Measurements from ENCODE around the gene PRDX1.
"Not testable (repeated sequence)": the region's sequence is repeated elsewhere in the genome, so short reads cannot be mapped to it uniquely, and the experiment has no call there.

PRDX1 gene

DNA sequence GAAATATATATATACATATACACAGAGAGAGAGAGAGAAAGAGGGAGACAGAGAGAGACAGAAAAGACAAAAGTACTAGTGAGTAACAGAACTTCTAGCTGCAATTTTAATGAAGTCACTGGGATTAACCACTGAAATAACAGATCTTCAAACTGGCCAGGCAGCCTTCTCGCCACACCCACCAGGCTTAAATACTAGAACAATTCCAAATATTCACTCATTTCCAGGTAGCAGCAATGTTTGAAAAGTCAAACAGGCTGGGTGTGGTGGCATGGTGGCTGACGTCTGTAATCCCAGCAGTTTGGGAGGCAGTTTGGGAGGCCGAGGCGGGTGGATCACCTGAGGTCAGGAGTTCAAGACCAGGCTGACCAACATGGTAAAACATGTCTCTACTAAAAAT, 5.2 kb downstream of the PRDX1 start:
- TF ChIP-seq BACH2 (CRISPR knock-in tag; IDR thresholded peaks at IDR 0.05; ENCODE audit: borderline replicate concordance) (no peak), CREB5 (CRISPR knock-in tag; IDR thresholded peaks at IDR 0.05; ENCODE audit: low read depth) (no peak), ZFP30 (CRISPR knock-in tag; IDR thresholded peaks at IDR 0.05) (no peak), ZFP3 (CRISPR knock-in tag; IDR thresholded peaks at IDR 0.05) (no peak), ZNF70 (CRISPR knock-in tag; IDR thresholded peaks at IDR 0.05) (no peak), TOX (CRISPR knock-in tag; IDR thresholded peaks at IDR 0.05; ENCODE audit: borderline replicate concordance) (no peak), TCF4 (CRISPR knock-in tag; IDR thresholded peaks at IDR 0.05; ENCODE audit: borderline replicate concordance) (no peak), PPARA (CRISPR knock-in tag; IDR thresholded peaks at IDR 0.05; ENCODE audit: borderline replicate concordance) (no peak), ESRRG (CRISPR knock-in tag; IDR thresholded peaks at IDR 0.05) (no peak), ISL1 (CRISPR knock-in tag; IDR thresholded peaks at IDR 0.05) (no peak)
- TF ChIP-seq, protein P1, sequence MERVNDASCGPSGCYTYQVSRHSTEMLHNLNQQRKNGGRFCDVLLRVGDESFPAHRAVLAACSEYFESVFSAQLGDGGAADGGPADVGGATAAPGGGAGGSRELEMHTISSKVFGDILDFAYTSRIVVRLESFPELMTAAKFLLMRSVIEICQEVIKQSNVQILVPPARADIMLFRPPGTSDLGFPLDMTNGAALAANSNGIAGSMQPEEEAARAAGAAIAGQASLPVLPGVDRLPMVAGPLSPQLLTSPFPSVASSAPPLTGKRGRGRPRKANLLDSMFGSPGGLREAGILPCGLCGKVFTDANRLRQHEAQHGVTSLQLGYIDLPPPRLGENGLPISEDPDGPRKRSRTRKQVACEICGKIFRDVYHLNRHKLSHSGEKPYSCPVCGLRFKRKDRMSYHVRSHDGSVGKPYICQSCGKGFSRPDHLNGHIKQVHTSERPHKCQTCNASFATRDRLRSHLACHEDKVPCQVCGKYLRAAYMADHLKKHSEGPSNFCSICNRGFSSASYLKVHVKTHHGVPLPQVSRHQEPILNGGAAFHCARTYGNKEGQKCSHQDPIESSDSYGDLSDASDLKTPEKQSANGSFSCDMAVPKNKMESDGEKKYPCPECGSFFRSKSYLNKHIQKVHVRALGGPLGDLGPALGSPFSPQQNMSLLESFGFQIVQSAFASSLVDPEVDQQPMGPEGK (CRISPR knock-in tag; IDR thresholded peaks at IDR 0.05; ENCODE audit: borderline replicate concordance) = no peak
- no peak for ATAC-seq

GRCh38 chr1:45516036-45516435, 5.6 kb downstream of the PRDX1 start:
- ATAC-seq = no peak
- TF ChIP-seq ZNF565 (CRISPR knock-in tag; conservative IDR thresholded peaks at IDR 0.05; ENCODE audit: low read depth) (no peak), ZFP30 (CRISPR knock-in tag; IDR thresholded peaks at IDR 0.05) (no peak), CREB5 (CRISPR knock-in tag; IDR thresholded peaks at IDR 0.05; ENCODE audit: low read depth) (no peak), ZC3H10 (CRISPR knock-in tag; IDR thresholded peaks at IDR 0.05) (no peak)
- TF ChIP-seq, protein P1 (CRISPR knock-in tag; IDR thresholded peaks at IDR 0.05; ENCODE audit: borderline replicate concordance) = no peak

- not testable (repeated sequence) for ATAC-seq
Measured at GRCh38 chr1:45513532-45514260, 8.0 kb downstream of the PRDX1 start.

GRCh38 chr1:45512641-45513054, 9.0 kb downstream of the PRDX1 start:
- no peak for TF ChIP-seq OSR1 (CRISPR knock-in tag; IDR thresholded peaks at IDR 0.05)
- no peak for TF ChIP-seq GLIS3 (CRISPR knock-in tag; IDR thresholded peaks at IDR 0.05)
- TF ChIP-seq ZNF70 (CRISPR knock-in tag; IDR thresholded peaks at IDR 0.05) = no peak
- no peak for TF ChIP-seq SNAI2 (CRISPR knock-in tag; IDR thresholded peaks at IDR 0.05)
- TF ChIP-seq ZNF565 (CRISPR knock-in tag; conservative IDR thresholded peaks at IDR 0.05; ENCODE audit: low read depth) = no peak
- TF ChIP-seq ZNF8 (CRISPR knock-in tag; IDR thresholded peaks at IDR 0.05) = no peak
- TF ChIP-seq, protein P2, sequence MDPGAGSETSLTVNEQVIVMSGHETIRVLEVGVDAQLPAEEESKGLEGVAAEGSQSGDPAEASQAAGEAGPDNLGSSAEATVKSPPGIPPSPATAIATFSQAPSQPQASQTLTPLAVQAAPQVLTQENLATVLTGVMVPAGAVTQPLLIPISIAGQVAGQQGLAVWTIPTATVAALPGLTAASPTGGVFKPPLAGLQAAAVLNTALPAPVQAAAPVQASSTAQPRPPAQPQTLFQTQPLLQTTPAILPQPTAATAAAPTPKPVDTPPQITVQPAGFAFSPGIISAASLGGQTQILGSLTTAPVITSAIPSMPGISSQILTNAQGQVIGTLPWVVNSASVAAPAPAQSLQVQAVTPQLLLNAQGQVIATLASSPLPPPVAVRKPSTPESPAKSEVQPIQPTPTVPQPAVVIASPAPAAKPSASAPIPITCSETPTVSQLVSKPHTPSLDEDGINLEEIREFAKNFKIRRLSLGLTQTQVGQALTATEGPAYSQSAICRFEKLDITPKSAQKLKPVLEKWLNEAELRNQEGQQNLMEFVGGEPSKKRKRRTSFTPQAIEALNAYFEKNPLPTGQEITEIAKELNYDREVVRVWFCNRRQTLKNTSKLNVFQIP (CRISPR knock-in tag; IDR thresholded peaks at IDR 0.05; ENCODE audit: borderline replicate concordance, low read depth) = no peak
- TF ChIP-seq ZFP3 (CRISPR knock-in tag; IDR thresholded peaks at IDR 0.05) = no peak
- TF ChIP-seq CSDC2 (CRISPR knock-in tag; IDR thresholded peaks at IDR 0.05) = no peak
- TF ChIP-seq TSHZ2 (CRISPR knock-in tag; IDR thresholded peaks at IDR 0.05) = no peak
- no peak for TF ChIP-seq BACH2 (CRISPR knock-in tag; IDR thresholded peaks at IDR 0.05; ENCODE audit: borderline replicate concordance)
- no peak for TF ChIP-seq PPARA (CRISPR knock-in tag; IDR thresholded peaks at IDR 0.05; ENCODE audit: borderline replicate concordance)
- TF ChIP-seq RARB (CRISPR knock-in tag; IDR thresholded peaks at IDR 0.05) = no peak
- no peak for TF ChIP-seq TCF4 (CRISPR knock-in tag; IDR thresholded peaks at IDR 0.05; ENCODE audit: borderline replicate concordance)
- no peak for TF ChIP-seq ARNTL (CRISPR knock-in tag; IDR thresholded peaks at IDR 0.05; ENCODE audit: borderline replicate concordance, low read depth)
- no peak for TF ChIP-seq ISL1 (CRISPR knock-in tag; IDR thresholded peaks at IDR 0.05)
- TF ChIP-seq TOX (CRISPR knock-in tag; IDR thresholded peaks at IDR 0.05; ENCODE audit: borderline replicate concordance) = no peak
- TF ChIP-seq, protein P1 (CRISPR knock-in tag; IDR thresholded peaks at IDR 0.05; ENCODE audit: borderline replicate concordance) = no peak
- no peak for TF ChIP-seq ZC3H10 (CRISPR knock-in tag; IDR thresholded peaks at IDR 0.05)
- ATAC-seq = peak; percentile 87
